GM18909 (cell line): Measurements from ENCODE around the gene CERS3.
"Not testable (repeated sequence)": the region's sequence is repeated elsewhere in the genome, so short reads cannot be mapped to it uniquely, and the experiment has no call there.

Source experiments
- ATAC-seq: cut with Tn5 transposase; IDR thresholded peaks from one replicate; pipeline ENCODE4 v1.9.1; 2021; ENCODE audit warnings: mild to moderate bottlenecking; ENCODE audit not compliant: unreplicated experiment, poor library complexity

CERS3 gene

GRCh38 chr15:100472736-100473135 lies 56.0 kb downstream of the CERS3 start:
- no peak for ATAC-seq

GRCh38 chr15:100471933-100472332 lies 56.8 kb downstream of the CERS3 start:
- no peak for ATAC-seq

- no peak for ATAC-seq
Observed at GRCh38 chr15:100468285-100468684, 60.5 kb downstream of the CERS3 start.

GRCh38 chr15:100466073-100466472 lies 62.7 kb downstream of the CERS3 start:
- ATAC-seq = no peak

- no peak for ATAC-seq
Observed at GRCh38 chr15:100464888-100465287, 63.9 kb downstream of the CERS3 start.

- ATAC-seq = no peak
Observed at GRCh38 chr15:100464256-100464655, 64.5 kb downstream of the CERS3 start.

GRCh38 chr15:100463515-100463914 lies 65.2 kb downstream of the CERS3 start:
- no peak for ATAC-seq

- no peak for ATAC-seq
Observed at GRCh38 chr15:100461049-100461448, 67.7 kb downstream of the CERS3 start.

- no peak for ATAC-seq
Observed at GRCh38 chr15:100457201-100457600, 71.5 kb downstream of the CERS3 start.

- ATAC-seq = no peak
Observed at GRCh38 chr15:100454148-100454547, 74.6 kb downstream of the CERS3 start.

GRCh38 chr15:100448481-100448880 lies 80.3 kb downstream of the CERS3 start:
- ATAC-seq = no peak

- ATAC-seq = not testable (repeated sequence)
Observed at GRCh38 chr15:100441063-100441462, 87.7 kb downstream of the CERS3 start.

- no peak for ATAC-seq
Observed at GRCh38 chr15:100439514-100439913, 89.2 kb downstream of the CERS3 start.

GRCh38 chr15:100438570-100438969 lies 90.2 kb downstream of the CERS3 start:
- ATAC-seq = no peak

GRCh38 chr15:100437261-100437660 lies 91.5 kb downstream of the CERS3 start:
- ATAC-seq = no peak

- ATAC-seq = no peak
Observed at GRCh38 chr15:100434561-100434960, 94.2 kb downstream of the CERS3 start.

GRCh38 chr15:100434038-100434437 lies 94.7 kb downstream of the CERS3 start:
- ATAC-seq = no peak

GRCh38 chr15:100433304-100433703 lies 95.4 kb downstream of the CERS3 start:
- ATAC-seq = no peak

- no peak for ATAC-seq
Observed at GRCh38 chr15:100430411-100430810, 98.3 kb downstream of the CERS3 start.

GRCh38 chr15:100429116-100429728 lies 99.5 kb downstream of the CERS3 start:
- no peak for ATAC-seq

GRCh38 chr15:100426937-100427336 lies 101.8 kb downstream of the CERS3 start:
- ATAC-seq = no peak

GRCh38 chr15:100405179-100405578 lies 123.6 kb downstream of the CERS3 start:
- no peak for ATAC-seq

GRCh38 chr15:100400996-100401395 lies 127.8 kb downstream of the CERS3 start:
- ATAC-seq = no peak
